Stimulated activated naive CD8-positive, alpha-beta T cell treated with anti-CD3 and anti-CD28 coated beads, Interleukin-15, Interleukin-2, amounts not matched to agents 100 U/mL and 50 U/mL, for 24 hours (primary cell): ENCODE measurements around the gene SPECC1.
"Not testable (repeated sequence)": the region's sequence is repeated elsewhere in the genome, so short reads cannot be mapped to it uniquely, and the experiment has no call there.

ENCODE experiments used
- ATAC-seq: fragments of 150-1000 bp; cut with Tn5 transposase; one replicate; pipeline ENCODE4 v1.10.0; 2021
- DNase-seq: peaks from one replicate; pipeline ENCODE4 v3.0.0; 2021

SPECC1 gene

DNA sequence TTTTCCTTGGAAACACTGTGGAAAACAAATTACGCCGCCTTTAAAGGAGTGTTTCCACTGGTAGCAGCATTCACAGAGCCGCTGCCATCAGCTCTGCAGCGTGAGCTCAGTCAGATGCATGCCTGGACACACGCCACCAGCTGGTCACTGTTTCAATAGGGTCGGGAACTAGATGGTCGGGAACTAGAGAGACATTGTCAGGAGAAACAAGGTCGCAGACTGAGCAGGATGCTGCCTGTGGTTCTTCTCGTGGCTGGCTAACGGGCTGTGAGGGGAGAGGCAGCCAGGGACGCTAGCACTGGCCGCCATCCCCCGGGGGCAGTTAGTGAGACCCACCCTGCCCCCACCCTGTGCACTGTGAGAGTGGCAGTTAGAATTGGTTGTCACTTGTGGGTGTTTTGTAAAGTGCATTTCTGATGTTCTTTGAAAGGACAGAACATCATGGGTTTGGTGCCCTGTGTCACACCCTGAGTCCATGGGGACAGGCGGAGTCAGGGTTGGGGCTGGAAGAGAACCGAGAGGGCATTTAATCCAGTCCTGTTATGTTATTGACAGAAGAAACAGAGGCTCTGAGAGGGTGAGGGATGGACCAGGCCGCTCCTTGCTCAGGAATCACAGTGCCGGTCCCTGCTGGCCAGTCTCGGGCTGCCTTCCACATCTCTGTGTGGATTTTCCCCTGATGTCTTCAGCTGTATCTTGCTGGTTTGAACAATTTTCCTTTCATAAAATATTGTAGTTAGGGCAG is 86.3 kb downstream of the SPECC1 start:
- DNase-seq, result no peak

GRCh38 chr17:20096430-20096829 is 87.3 kb downstream of the SPECC1 start:
- ATAC-seq (no peak), DNase-seq (no peak)

More for the DNA sequence above, 86.3 kb downstream of the SPECC1 start:
- no peak for ATAC-seq

- ATAC-seq, result no peak
These were observed 88.2 kb downstream of the SPECC1 start for GRCh38 chr17:20097330-20097729.

GRCh38 chr17:20098314-20098713 is 89.2 kb downstream of the SPECC1 start:
- ATAC-seq (no peak), DNase-seq (no peak)

More at GRCh38 chr17:20097330-20097729, 88.2 kb downstream of the SPECC1 start:
- DNase-seq, result no peak

DNA sequence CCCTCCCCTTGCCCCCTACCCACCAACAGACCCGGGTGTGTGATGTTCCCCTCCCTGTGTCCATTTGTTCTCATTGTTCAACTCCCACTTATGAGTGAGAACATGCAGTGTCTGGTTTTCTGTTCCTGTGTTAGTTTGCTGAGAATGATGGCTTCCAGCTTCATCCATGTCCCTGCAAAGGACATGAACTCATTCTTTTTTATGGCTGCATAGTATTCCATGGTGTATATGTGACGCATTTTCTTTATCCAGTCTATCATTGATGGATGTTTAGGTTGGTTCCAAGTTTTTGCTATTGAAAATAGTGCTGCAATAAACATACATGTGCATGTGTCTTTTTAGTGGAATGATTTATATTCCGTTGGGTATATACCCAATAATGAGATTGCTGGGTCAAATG is 91.6 kb downstream of the SPECC1 start:
- DNase-seq, ATAC-seq: not testable (repeated sequence)

DNA sequence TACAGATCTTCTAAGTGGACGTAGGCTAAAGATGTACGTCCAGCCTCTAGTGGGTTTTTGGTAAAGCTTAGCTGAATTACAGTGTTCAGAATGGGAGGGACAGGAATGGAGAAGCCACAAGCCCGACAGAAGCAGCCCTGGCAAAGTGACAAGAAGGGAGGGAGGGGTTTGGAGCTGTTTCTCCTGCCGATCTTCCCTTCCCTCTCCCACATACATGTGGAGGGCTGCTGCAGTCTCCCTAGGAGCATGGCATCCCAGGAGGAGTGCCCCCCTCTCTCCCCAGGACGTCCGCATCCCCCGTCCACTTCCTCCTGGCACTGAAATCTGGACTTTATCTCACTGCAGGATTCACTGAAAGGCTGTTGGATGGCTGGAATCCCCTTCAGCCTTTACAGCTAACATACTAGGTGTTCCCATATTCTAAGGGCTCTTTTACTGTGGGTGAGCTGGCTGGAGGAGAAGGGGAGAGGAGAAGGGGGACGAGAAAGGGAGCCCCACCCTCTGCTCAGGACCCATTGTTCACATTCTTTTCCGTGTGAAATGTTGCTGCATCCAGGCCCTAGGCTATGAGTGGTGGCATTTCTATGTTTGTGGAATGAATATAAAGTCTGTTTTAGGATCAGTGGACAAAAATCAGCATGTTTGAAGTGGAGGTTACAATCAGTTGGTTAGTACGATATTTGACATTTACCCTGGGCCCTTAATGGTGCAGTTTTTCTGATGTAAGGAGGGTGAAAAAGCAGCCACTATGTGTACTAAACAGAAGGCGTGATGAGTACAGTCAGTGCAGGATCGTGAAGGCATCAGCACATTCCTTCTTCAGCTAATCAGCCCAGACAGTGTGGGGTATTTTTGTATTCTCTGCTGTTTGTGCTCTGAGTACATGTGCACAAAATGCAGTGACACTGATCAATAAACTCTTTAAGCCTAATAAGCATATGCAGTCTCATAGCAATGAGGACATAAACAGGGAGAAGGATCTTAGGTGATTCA is 94.6 kb downstream of the SPECC1 start:
- no peak for ATAC-seq

GRCh38 chr17:20105539-20106280 is 96.6 kb downstream of the SPECC1 start:
- DNase-seq (no peak), ATAC-seq (peak; percentile 14)

More for the DNA sequence above, 94.6 kb downstream of the SPECC1 start:
- no peak for DNase-seq

GRCh38 chr17:20106446-20106845 is 97.3 kb downstream of the SPECC1 start:
- DNase-seq, result not testable (repeated sequence)
- peak; percentile 58 for ATAC-seq

DNA sequence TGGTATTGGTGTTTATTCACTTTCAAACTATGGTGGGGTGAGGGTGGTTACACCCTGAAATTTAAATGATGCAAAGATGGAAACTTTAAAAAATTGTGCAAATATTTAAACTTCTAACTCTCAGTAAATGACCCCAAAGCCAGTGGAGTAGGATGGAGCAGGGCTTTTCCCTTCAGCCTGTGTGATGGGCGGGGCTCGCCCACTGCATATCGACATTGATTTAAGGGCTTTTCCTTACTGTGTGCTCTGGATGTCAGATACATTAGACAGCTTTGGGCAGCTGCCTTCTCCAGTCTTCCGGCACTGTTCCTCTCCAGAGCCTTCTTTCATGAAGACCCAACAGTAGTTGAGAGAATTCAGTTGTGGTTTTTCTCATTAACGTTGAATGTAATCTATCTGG is 99.9 kb downstream of the SPECC1 start:
- ATAC-seq, result no peak
- DNase-seq, result no peak

DNA sequence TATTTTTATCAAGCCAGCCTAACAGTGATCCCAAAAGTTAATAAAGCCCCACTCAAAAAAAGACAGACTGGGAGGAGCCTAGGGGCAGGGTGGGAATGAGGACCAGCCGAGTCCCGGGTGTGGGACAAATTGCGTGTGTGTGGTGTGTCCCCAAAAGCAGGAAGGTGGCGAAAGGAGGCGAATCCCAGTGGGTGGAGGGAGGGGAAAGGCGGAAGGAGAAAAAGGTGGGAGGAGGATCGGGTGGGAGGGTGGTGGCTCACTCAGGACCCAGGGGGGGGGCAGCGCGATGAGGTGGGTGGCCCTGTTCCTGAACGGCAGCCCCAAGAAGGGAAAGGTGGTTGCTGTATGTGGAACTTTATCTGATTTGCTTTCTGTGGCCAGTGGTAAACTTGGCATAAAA is 102.4 kb downstream of the SPECC1 start:
- DNase-seq (no peak), ATAC-seq (no peak)

DNA sequence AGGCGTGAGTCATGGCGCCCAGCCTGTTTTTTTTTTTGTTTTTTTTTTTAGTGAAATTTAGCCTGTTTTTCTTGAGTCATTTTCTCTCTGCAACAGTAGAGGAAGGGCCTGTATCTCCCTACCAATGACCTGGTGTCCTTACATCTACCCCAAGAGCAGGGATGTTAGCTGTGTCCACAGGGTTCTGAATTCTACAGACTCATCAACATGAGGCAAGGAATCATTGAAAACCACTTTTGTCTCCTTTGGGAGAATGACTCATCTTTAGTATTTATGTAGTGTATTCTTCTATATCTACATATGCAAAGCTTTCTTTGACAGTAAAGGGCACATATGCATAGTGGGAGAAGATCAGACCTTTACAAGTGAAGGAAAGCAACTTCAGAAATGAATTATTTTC is 105.3 kb downstream of the SPECC1 start:
- ATAC-seq, result no peak
- DNase-seq, result no peak

DNA sequence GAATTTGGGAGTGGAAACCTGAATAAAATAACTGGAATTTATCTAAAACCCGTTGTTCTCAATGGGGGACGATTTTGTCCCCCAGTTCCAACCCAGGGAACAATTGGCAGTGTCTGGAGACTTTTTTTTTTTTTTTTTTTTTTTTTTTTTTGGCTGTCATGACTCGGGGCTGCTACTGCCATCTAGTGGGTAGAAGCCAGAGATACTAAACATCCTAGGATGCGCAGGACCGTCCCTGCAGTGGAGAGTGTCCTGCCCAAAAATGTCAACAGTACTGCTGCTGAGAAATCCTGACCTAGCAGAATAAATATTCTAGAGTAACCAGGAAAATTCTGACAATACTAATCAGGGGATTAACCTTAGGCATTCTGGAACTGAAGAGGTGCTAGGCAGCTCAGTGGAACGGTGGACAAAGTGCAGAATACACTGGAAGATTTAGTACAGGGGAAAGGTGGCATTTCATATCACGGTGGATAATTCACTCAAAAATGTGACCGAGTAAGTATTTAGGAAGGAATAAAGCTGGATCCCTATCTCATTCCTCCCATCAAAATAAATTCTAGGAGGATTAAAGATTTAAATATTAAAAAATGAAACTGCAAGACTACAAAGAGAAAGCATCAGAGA is 107.6 kb downstream of the SPECC1 start:
- no peak for ATAC-seq
- DNase-seq, result peak; percentile 56

- ATAC-seq (no peak), DNase-seq (no peak)
These were observed 109.1 kb downstream of the SPECC1 start for GRCh38 chr17:20118280-20118679.

- ATAC-seq, result no peak
- no peak for DNase-seq
These were observed 111.7 kb downstream of the SPECC1 start for GRCh38 chr17:20120836-20121235.

DNA sequence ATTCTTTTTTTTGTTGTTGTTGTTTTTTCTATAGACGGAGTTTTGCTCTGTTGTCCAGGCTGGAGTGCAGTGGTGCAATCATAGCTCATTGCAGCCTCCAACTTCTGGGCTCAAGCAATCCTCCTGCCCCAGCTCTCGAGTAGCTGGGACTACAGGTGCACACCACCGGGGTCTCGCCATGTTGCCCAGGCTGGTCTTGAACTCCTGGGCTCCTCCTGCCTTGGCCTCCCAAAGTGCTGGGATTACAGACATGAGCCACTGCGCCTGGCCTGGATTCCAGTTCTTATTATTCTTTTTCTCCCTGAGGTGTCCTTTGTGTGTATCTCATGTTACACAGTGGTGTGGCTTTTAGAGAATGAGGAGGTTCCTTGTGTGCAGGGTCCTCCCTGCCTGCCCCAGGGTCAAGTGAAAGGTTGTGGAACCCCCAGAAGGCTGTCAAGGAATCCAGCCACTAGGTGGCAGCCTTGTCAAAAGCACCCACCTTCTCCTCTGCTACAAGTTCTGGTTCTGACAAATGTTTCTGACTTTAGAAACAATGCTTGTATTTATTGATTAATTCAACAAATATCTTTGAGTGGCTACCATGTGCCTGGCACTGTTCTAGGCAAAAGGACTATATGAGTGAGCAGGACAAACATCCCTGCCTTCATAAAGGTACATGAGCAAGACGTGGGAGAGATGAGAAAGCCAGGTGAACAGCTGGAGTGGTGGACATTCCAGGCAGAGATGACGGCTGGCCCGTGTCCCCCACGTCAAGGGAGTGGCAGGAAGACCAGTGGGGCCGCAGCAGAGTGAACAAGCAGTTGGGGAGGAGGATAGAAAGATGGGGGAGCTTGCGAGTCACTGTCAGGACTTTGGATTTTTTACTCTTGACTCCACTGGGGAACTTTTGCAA is 112.4 kb downstream of the SPECC1 start:
- DNase-seq (peak; percentile 69), ATAC-seq (peak; percentile 66)

DNA sequence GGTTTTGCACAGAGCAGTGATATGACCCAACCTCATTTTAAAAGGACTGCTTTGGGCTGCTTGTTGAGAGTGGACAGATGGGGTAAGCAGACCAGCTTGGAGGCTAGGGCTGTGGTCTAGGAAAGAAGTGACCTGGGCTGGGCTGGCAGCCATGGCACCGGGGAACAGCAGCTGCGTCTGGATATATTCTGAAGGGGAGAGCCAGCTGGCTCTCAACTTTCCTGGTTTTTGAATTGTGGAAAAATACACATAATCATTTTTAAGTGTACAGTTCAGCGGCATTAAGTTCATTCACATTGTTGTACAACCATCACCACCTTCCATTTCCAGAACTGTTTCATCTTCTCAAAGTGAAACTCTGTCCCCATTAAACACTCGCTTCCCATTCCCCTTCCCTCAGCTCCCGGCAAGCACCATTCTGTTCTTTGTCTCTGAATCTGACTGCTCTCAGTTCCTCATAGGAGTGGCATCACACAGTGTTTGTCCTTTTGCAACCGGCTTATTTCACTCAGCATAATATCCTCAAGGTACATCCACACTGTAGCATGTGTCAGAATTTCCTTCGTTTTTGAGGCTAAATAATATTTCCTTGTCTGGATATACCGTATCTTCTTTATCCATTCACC is 113.2 kb downstream of the SPECC1 start:
- ATAC-seq, result no peak
- DNase-seq, result no peak

- ATAC-seq, result no peak
- no peak for DNase-seq
These were observed 114.0 kb downstream of the SPECC1 start for GRCh38 chr17:20123209-20123608.

- ATAC-seq, result no peak
- no peak for DNase-seq
These were observed 116.6 kb downstream of the SPECC1 start for GRCh38 chr17:20125724-20126123.

DNA sequence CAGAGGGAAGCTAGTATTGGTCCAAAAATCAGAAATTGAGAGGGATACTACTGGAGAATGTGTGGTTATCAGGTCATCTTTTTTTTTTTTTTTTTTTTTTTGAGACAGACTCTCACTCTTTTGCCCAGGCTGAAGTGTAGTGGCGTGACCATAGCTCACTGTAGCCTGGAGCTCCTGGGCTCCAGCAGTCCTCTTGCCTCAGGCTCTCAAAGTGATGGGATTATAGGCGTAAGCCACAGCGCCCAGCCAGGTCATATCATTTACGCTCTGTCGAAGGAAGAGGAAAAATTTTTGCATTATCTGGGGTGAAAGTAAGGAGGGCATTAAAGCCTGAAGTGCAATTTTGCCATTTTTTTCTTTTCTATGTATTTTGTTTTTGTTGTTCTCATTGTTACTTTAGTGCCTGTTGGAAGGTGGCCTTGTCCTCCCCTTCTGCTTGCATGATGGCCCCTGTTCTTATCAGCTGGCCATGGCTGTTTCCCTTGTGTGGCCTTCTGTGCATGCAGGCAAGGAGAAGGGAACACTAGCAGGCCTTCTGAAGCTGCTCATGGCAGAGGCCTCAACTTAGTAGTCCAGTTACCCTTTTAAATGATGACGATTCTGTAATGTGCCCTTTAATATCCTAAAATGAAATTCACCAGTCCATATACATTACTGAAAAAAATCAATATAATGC is 118.3 kb downstream of the SPECC1 start:
- ATAC-seq (no peak), DNase-seq (no peak)
